Measurements from ENCODE around the gene FYB1.

The FYB1 gene

GRCh38 chr5:39219437-39219836 is at the start of gene FYB1:
Gene FYB1 (minus strand): TSS chr5:39219563. CDS start chr5:39202960, 16,603 bp downstream.
- no peak for DNase-seq (ENCODE audit: low read depth)
- TF ChIP-seq, protein P1, sequence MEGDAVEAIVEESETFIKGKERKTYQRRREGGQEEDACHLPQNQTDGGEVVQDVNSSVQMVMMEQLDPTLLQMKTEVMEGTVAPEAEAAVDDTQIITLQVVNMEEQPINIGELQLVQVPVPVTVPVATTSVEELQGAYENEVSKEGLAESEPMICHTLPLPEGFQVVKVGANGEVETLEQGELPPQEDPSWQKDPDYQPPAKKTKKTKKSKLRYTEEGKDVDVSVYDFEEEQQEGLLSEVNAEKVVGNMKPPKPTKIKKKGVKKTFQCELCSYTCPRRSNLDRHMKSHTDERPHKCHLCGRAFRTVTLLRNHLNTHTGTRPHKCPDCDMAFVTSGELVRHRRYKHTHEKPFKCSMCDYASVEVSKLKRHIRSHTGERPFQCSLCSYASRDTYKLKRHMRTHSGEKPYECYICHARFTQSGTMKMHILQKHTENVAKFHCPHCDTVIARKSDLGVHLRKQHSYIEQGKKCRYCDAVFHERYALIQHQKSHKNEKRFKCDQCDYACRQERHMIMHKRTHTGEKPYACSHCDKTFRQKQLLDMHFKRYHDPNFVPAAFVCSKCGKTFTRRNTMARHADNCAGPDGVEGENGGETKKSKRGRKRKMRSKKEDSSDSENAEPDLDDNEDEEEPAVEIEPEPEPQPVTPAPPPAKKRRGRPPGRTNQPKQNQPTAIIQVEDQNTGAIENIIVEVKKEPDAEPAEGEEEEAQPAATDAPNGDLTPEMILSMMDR (IDR thresholded peaks at IDR 0.05; ENCODE audit: insufficient read depth, low read depth, low read length, missing control alignments) = no peak
- H3K4me3 ChIP-seq (ENCODE audit: low read depth, low read length) = no peak within 1 kb of the TSS

GRCh38 chr5:39267186-39267585 is 47.8 kb upstream of the FYB1 start:
- TF ChIP-seq, protein P1 (IDR thresholded peaks at IDR 0.05; ENCODE audit: insufficient read depth, low read depth, low read length, missing control alignments) = no peak
- DNase-seq (ENCODE audit: low read depth) = no peak

DNA sequence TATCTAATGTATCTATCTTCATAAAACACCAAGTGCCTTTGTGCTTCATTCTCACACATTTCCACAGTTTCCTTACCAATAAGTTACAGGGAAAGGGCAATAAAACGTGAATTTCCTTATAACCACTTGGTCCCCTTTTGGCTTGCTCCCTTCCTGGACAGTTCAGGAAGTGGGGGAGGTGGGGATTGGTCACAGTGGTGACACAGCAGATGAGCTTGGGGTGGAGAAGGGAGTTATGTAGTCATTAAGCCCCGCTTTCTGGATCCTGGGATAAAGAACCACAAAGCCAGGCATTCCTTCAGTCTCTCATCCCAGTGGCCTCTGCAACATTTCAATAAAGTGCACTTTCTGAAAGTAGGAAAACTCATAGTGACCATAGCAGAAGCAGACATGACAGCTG is 47.1 kb upstream of the FYB1 start:
- DNase-seq (ENCODE audit: low read depth) = no peak
- H3K4me3 ChIP-seq (ENCODE audit: low read depth, low read length) = no peak overlapping the region
- TF ChIP-seq, protein P1 (IDR thresholded peaks at IDR 0.05; ENCODE audit: insufficient read depth, low read depth, low read length, missing control alignments) = no peak

More at GRCh38 chr5:39267186-39267585, 47.8 kb upstream of the FYB1 start:
- no peak overlapping the region for H3K4me3 ChIP-seq (ENCODE audit: low read depth, low read length)

DNA sequence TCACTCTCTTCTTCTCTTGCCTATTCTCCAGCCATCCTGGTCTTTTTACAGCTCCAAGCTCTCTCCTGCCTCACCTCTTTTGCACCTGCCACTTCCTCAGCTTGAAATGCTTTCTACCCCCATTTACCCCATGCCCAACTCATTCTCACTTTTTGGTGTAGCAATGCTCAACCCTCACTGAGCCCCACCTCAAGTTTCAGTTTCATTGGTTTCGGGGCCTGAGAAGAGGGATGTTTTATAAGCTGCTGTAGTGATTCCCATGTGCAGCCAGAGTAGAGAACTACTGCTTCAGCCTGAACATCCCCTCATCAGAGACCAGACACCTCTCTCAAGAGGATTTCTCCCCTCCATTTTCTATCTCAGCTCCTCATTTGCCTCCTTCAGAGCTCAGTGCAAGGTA is 45.2 kb upstream of the FYB1 start:
- TF ChIP-seq, protein P1 (IDR thresholded peaks at IDR 0.05; ENCODE audit: insufficient read depth, low read depth, low read length, missing control alignments) = no peak
- DNase-seq (ENCODE audit: low read depth) = peak; percentile 80
- H3K4me3 ChIP-seq (ENCODE audit: low read depth, low read length) = no peak overlapping the region

DNA sequence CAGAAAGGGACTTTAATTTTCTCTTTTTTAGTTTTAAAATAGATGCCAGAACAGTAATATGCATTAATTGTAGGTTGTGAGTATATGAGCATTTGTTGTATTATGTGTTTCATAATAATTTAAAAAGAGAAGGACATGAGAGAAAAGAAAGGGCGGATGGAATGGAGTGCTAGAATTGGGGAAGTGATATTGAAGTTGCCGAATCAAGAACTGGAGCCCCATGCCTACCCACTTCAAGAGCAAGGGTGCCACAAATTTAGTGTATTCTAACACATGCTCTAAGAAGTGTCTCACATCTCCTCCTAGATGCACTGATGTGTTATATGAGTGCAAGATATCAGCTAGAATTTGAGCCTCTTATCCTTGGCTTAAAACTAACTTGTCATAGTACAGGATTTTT is 43.6 kb upstream of the FYB1 start:
- TF ChIP-seq, protein P1 (IDR thresholded peaks at IDR 0.05; ENCODE audit: insufficient read depth, low read depth, low read length, missing control alignments) = no peak
- no peak overlapping the region for H3K4me3 ChIP-seq (ENCODE audit: low read depth, low read length)
- no peak for DNase-seq (ENCODE audit: low read depth)

GRCh38 chr5:39260095-39260494 is 40.7 kb upstream of the FYB1 start:
- TF ChIP-seq, protein P1 (IDR thresholded peaks at IDR 0.05; ENCODE audit: insufficient read depth, low read depth, low read length, missing control alignments) = no peak
- no peak overlapping the region for H3K4me3 ChIP-seq (ENCODE audit: low read depth, low read length)

DNA sequence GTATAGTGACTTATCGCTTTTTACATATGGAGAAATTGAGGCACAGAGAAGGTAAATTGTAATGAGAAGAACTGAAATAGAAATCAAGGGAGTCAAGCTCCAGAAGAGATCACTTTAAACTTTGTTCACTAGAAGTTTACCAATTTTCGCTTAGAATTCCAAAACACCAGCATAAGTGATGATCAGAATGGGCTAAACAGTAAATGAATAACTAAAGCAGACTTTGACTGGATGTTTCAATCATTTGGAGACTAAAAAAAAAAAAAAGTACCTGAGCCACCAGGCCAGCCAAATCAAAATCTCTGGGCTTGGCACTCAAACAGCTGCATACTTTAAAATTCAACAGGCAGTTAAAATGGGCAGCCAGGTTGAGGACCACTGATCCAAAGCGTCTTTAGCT is 38.2 kb upstream of the FYB1 start:
- no peak for DNase-seq (ENCODE audit: low read depth)
- H3K4me3 ChIP-seq (ENCODE audit: low read depth, low read length) = no peak overlapping the region
- TF ChIP-seq, protein P1 (IDR thresholded peaks at IDR 0.05; ENCODE audit: insufficient read depth, low read depth, low read length, missing control alignments) = no peak

More at GRCh38 chr5:39260095-39260494, 40.7 kb upstream of the FYB1 start:
- no peak for DNase-seq (ENCODE audit: low read depth)

Data from GM12865 (cell line).